ENCODE data around the gene CYP4F22. TPM values are rescaled to one million over a fixed set of nuclear protein-coding genes. Genes with fewer than 3 reads are reported as not detected.
"Not testable (repeated sequence)": the region's sequence is repeated elsewhere in the genome, so short reads cannot be mapped to it uniquely, and the experiment has no call there.

CYP4F22 gene
- total RNA-seq, 1 experiment from 2014 or later = not detected

DNA sequence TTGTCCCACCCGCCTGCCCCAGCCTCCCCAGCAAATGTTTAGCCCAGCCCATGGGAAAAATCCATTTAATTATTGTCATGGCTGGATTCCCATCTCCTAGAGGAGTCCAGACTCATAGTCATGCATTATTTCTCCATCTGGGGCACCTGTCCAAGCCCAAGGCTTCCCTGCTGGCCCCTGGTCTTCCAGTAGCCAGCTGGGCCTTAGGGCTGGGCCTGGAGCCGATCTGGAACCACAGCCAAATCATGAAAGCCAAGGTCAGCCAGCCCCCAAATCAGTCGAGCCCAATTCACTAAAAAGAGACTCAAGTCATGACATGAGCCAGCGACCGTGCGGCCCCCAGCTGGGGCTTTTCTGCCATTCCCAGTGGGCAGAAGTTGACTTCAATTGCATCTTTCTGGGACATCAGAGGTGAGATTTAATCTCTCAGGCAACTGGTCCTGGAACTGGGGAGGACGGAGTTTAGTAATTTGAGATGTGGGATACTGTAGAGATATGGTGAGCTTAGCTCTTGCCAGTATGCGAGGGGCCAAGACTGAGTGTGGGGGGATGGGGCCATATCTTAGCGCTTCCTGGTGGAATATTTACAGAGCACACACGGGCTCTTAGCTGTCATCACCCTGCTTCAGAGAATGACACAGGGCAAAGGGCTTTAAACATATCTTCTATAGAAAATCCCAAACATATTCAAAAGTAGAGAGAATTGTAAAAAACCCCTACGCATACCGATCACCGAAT is 19.7 kb upstream of the CYP4F22 start:
- no peak for DNase-seq (ENCODE audit: low read depth)

DNA sequence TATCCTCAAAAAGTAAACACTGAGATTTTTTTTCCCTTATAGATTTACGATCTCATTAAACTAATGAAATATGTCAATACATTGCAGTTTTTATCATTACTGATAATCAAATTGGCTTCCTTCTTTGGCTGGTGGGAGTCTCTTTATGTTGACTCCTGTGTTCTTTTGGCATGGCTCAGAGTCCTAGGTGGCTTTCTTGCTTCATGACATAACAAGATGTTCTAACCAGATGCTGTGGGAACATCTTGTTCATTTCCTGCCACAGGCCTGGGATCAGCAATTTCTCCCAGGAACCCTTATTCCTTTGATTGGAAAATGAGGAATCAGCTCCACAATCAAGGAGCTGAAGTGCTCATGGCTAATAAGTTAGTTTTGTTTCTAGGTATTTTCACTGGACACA is 13.2 kb upstream of the CYP4F22 start:
- DNase-seq (ENCODE audit: low read depth) = no peak

DNA sequence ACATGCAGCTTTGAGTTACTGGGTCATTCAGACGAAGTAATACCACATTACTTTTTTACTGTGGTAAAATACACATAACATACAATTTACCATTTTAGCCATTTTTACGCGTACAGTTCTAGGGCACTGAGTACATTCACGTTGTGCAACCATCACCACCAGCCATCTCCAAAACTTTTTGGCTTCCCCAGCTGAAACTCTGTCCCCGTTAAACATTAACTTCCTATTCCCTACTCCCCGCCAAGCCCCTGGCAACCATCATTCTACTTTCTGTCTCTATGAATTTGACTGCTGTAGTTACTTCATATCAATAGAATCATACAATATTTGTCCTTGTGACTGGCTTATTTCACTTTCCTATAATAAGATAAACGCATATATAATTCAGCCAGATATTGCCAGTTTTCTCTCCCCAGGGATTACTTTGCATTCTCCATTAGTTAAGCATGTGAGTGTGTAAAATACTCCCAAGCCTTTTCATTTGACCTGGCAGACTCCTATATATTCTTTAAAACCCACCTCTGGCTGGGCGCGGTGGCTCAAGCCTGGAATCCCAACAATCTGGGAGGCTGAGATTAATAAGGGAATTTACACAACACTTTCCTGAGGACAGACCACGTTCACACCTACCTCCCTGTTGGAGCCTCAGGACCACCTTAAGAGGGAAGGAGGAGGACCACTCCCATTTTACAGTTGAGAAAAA is 10.0 kb upstream of the CYP4F22 start:
- DNase-seq (ENCODE audit: low read depth) = no peak

DNA sequence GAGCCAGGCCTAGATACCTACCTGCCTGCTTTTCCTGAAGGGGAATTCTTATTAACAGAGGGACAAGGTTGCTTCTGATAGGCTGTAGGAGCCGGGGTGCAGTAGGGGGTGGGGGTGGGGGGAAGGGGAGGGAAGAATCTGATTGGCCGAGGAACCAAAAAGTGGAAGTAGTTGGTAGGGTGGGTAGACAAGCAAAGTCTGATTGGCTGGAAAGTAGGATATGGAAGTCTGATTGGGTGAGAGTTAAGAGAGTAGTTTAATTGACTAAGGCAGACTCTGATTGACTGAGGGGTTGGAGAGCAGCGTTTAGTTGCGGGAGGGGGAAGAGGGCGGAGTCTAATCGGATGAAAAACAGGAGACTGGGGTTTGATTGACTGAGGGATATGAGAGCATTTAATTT is 9.4 kb upstream of the CYP4F22 start:
- peak; percentile 29 for DNase-seq (ENCODE audit: low read depth)

DNA sequence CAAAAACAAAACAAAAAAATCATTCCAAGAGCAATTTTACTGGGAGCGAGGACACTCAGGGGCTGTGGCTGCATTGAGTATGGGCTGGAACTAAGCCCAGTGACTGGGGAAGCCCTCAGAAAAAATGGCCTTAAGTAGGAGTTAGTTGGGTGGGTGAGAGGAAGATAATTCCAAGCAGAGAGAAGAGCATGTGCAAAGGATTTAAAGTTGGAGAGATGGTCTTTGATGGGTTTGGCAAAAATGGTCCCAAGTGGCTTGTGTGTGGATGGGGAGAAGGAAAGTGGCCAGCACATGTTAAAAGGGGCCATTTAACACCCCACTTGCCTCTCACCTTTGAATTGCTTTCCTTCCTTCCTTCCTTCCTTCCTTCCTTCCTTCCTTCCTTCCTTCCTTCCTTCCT is 6.7 kb upstream of the CYP4F22 start:
- no peak for DNase-seq (ENCODE audit: low read depth)

DNA sequence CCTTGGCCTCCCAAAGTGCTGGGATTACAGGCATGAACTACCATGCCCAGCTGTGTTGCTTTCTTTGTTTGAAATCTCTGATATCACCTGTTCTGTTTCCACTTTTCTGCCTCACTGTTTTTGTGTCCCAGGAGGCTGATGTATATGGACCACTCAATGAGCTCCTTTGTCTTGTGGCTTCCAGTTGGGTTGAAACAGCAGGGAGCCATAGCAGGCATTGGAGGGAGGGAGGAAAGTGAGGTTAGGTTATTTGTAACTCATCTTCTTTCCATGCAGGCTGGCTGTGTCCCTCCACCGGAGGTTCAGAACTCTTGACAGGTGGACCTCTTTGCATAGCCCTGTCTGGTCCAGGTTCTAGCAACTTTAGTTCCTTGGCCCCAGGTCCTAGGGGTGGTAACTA is 6.1 kb upstream of the CYP4F22 start:
- DNase-seq (ENCODE audit: low read depth) = no peak

DNA sequence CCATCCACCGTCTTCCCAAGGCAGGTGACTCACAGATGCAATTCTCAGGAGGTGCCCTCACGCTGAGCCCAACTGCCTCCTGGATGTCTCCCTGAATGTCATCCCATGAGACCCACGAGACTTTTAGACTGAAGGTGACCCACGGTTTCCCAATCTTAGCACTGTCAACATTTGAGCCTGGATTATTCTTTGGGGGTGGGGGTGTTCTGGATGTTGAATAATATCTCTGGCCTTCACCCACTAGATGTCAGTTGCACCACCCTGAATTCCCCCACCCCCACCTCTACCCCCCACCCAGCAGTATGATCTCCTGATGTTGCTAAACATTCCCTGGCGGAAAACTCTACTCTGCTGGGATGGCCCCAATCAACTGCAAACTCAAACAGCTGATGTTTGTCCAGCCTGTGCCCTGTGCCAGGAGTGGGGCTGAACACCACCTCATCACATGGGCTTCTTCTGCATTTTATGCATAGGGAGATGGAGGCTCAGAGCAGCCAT is 2.2 kb upstream of the CYP4F22 start:
- no peak for DNase-seq (ENCODE audit: low read depth)

DNA sequence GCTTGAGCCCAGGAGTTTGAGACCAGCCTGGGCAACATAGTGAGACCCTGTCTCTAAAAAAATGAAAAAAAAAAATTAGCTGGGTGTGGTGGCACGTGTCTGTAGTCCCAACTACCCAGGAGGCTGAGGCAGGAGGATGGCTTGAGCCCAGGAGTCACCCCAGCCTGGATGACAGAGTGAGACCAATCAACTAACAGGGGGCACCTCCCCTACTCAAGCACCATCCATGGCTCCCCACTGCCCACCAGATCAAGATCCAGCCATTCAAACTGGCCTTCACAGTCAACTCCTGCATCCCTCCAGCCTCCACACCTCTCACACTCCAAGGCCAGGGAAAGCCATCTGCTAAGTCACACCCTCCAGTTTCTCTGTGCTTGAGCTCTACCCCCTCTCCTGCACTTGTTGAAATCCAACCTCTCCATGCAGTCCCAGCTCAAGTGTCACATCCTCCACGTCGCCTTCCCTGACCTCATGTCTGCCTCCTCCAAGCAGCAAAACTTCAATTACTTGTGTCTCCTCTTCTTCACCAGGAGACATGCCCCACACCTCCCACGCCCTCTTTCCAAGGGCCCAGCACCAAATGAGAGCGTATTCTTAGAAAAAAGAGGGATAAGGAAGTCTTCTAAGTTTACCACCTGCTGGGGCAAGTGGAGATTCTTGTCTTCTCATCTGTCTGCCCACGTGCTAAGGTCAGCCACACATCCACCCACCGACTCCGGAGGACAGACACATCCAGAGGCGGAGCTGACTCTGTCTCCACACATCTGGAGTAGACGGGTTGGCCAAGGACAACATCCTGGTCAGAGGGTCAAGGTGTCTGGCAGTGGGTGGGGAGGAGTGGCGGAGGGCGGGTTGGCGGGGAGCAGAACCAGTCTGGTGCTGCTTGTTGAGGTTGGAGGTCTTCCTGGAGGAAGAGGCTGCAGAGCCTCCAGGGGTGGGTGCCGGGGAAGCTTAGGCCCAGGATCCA is 974 bp upstream of the CYP4F22 start:
- no peak for DNase-seq (ENCODE audit: low read depth)

DNA sequence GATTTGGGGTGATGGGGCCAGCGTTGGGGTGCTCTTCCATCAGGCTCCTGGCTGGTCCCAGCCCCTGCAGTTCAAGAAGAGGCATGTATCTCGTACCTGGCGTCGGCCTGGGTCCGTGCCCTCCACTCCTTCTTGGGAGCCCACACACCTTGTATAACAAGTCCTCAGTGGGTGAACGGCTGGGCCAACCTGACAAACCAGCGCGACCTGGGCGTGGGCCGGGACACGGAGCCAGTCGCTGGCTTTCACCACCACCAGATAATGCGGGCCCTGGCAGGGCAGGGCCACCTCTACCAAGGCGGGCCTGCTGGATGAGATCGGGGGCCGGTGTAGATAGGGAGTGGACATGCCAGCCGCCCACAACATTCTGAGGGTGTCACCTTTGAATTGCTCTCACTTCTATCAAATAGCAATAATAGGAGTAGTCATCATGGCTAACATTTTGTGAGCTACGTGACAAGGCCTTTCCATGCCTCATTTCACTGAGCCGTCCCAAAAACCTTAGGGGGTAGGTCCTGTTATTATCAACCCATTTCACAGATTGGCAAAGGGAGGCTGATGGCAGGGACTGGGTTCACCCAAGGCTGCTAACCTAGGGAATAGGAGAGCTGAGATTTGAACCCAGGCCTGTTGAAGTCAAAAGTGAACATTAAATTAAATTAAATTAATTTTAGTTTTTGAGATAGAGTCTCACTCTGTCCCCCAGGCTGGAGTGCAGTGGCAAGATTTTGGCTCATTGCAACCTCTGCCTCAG is 3.5 kb downstream of the CYP4F22 start:
- DNase-seq (ENCODE audit: low read depth) = no peak

DNA sequence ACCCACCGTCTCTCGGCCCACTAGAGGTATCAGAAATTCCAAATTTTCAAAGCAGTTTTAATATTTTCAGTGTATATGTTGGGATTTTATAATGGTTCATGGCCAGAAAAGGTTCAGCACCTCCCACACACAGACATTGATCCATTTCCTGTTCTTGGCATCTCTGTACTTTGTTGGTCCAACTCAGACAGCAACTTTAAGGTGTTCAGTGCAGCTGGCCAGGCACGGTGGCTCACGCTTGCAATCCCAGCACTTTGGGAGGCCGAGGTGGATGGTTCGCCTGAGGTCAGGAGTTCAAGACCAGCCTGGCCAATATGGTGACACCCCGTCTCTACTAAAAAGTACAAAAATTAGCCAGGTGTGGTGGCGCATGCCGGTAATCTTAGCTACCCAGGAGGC is 6.9 kb downstream of the CYP4F22 start:
- DNase-seq (ENCODE audit: low read depth) = not testable (repeated sequence)

DNA sequence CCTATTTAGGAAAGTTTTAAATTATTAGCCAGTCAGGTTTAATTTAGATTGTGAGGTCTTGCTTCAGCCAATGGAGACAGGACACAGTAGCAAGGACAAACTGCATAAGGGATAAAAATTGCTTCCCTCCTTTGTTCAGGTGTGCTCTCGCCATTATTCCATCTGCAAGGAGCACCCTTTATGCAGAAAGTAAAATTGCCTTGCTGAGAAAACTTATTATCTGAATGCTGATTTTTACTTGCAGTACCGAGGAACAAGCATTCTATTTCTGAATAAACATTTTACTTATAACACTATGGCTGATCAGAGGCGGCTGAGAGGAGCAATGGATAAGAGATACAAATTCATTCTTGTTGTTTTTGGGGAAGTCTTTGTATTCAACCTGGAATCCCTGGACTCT is 8.0 kb downstream of the CYP4F22 start:
- no peak for DNase-seq (ENCODE audit: low read depth)

DNA sequence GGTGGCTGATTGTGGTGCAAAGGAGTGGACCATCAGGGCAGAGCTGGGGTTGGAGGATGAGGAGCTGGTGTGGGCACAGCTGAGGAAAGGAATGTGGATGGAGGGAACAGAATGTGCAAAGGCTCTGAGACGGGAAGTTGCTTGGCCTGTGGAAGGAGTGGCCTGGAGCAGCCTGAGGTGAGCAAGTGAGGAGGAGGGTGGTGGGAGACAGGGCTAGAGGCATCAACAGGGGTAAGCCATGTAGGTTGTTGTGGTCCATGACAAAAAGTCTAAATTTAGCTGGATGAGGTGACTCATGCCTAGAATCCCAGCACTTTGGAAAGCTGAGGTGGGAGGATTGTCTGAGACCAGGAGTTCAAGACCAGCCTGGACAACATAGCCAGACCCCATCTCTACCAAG is 9.5 kb downstream of the CYP4F22 start:
- DNase-seq (ENCODE audit: low read depth) = no peak

DNA sequence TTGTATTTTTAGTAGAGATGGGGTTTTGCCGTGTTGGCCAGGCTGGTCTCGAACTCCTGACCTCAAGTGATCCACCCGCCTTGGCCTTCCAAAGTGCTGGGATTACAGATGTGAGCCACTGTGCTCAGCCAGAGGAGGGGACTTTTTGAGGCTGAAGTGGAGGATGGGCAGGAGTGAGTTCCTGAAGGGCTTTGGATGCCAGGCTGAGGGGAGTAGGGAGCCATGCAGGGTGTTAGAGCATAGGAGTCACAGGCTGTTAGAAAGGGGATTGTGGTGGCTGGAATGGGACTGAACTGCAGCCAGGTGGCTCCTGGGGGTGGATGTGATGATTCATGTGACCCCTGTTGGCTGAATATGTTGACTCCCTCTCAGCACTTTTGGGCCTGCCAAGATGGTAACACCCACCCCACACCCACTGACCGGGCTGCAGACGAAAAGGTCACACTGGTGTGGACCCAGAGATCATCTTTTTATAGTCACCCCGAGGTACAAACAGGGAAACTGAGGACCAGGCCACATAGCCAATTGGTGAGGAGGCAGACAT is 11.2 kb downstream of the CYP4F22 start:
- no peak for DNase-seq (ENCODE audit: low read depth)

DNA sequence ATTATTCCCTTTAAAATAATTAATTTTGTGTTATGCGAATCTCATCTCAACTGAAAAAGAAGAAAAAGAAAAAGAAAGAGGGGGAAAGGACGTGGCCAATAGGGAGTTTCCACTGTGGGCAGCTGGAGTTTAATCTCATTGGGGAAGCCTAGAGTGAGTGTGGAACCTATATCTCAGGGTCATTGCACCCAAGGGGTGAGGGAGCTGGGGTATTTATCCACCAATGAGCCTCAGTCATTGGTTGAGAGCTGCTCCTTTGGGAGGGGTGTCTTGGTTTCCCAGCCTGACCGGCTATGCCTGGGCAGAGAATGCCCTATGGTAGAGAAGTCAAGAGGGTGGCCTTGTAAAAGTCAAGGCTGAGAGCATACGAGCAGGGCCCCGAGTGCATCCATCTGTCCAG is 16.5 kb downstream of the CYP4F22 start:
- DNase-seq (ENCODE audit: low read depth) = no peak

DNA sequence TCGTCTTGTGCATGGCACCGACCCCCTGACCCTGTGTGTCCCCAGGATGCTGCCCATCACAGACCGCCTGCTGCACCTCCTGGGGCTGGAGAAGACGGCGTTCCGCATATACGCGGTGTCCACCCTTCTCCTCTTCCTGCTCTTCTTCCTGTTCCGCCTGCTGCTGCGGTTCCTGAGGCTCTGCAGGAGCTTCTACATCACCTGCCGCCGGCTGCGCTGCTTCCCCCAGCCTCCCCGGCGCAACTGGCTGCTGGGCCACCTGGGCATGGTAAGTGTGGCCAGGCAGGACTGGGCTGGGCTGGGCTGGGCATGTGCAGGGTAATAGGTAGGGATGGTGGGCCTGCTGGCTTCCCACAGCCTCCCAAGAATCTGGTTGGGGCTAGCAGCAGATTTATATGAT is 17.0 kb downstream of the CYP4F22 start:
- DNase-seq (ENCODE audit: low read depth) = no peak

DNA sequence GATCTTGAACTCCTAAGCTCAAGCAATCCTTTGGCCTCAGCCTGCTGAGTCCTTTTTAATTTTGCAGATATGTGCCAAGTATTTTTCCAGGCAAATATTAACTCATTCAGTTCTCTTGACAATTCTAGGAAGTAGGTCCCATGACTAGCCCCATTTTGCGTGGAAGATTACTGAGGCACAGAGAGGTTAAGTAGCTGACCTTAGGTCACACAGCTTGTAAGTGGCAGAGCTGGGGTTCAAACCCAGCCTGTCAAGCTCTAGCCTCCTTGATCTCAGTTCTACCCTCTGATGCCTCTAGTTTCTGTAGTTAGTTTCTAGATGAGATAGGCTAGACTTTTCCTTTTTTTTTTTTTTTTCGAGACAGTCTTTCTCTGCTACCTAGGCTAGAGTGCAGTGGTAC is 18.1 kb downstream of the CYP4F22 start:
- no peak for DNase-seq (ENCODE audit: low read depth)

DNA sequence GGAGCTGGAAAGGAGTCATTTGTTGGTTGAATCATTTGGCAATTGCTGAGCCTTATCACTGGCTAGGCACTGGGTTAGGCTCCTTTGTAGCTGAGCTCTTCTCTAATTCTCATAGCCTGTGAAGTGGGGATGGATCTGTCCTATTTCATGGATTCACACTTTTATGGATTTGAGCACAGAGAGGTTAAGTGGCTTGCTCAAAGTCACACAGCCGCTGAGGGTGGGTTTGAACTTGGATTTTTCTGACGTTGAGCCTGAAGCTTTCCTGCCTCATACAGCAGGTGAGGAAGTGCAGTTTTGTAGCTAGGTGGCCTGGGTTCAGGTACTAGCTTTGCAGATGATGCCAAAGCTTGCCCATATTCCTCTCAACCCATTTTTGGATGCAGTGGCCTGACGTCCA is 19.4 kb downstream of the CYP4F22 start:
- no peak for DNase-seq (ENCODE audit: low read depth)

DNA sequence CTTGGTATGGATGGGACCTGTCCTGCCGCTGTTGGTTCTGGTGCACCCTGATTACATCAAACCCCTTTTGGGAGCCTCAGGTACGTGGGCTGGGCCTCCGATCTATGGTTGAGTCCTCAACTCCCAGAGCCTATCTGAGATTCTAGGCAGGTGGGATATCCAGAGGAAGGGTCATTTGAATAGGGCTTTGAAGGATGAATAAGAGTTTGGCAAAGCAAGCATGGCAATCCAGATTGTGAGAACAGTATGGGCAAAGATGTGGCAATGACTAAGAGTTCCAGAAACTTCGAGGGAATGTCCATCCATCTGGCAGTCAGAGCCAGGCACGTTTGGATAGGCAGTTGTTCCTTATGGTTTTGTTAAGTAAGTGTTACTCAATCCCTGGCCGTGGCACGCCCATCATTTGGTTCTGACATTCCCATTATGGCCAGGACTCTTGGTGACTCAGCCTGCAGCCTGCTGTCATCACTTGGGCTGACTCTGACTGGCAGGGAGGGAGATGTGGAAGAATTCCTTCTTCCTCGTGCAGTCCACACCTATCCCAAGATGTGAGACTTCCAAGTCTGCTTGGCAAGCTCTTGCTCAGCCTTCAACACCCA is 21.5 kb downstream of the CYP4F22 start:
- DNase-seq (ENCODE audit: low read depth) = peak; percentile 38

DNA sequence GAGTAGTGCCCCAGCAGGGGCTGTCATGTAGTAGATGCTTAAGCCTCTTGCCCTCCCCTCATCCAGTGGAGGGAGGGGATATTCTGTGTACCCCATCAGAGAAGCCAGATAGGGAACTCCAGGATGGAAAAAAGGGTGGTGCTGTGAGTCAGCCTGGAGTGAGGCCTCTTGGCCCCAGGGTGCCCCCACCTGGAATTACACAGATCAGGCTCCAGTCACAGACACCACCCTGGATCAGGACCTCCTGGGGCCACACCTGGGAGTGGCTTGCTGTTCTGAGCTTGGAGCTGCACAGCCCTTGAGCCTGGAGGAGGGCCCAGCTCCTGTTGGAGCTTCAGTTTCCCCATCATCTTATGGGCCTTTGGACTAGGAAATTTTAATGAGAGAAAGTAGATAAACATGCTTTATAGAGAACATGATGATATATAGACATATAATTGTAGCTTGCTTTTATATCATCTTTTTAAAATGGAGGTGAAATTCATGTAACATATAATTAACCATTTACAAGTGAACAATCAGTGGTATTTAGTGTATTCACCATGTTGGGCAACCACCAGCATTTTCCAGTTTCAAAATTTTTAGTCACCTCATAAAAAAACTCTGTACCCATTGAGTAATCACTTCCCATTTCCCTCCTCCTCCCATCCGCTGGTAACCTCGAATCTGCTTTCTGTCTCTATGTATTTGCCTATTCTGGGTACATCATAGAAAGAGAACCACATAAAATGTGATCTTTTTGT is 24.6 kb downstream of the CYP4F22 start:
- DNase-seq (ENCODE audit: low read depth) = peak; percentile 15

DNA sequence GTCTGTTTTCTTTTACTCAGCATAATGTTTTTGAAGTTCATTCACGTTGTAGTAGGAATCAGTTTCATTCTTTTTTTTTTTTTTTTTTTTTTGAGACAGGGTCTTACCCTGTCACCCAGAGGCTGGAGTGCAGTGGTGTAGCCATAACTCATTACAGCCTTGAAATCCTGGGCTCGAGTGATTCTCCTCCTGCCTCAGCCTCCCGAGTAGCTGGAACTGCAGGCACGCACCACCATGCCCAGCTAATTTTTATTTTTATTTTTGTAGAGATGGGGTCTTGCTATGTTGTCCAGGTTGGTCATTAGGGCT is 25.2 kb downstream of the CYP4F22 start:
- not testable (repeated sequence) for DNase-seq (ENCODE audit: low read depth)
